HG03442 (cell line): ENCODE data around the gene DHX35.
"Not testable (repeated sequence)": the region's sequence is repeated elsewhere in the genome, so short reads cannot be mapped to it uniquely, and the experiment has no call there.

Experiments used
- ATAC-seq: cut with Tn5 transposase; IDR thresholded peaks from one replicate; pipeline ENCODE4 v1.9.1; 2021; ENCODE audit warnings: mild to moderate bottlenecking, moderate library complexity; ENCODE audit not compliant: unreplicated experiment

DHX35 gene

GRCh38 chr20:38975539-38976120, 13.5 kb downstream of the DHX35 start:
- ATAC-seq = no peak

GRCh38 chr20:38979434-38979833, 17.3 kb downstream of the DHX35 start:
- ATAC-seq = no peak

- ATAC-seq = no peak
Measured at GRCh38 chr20:38979842-38980241, 17.7 kb downstream of the DHX35 start.

GRCh38 chr20:38982291-38982690, 20.1 kb downstream of the DHX35 start:
- no peak for ATAC-seq

GRCh38 chr20:38985060-38985459, 22.9 kb downstream of the DHX35 start:
- no peak for ATAC-seq

- no peak for ATAC-seq
Measured at GRCh38 chr20:38985603-38986170, 23.5 kb downstream of the DHX35 start.

- ATAC-seq = no peak
Measured at GRCh38 chr20:38986663-38987062, 24.5 kb downstream of the DHX35 start.

GRCh38 chr20:38987777-38988176, 25.6 kb downstream of the DHX35 start:
- peak; percentile 67 for ATAC-seq

GRCh38 chr20:38990728-38991127, 28.6 kb downstream of the DHX35 start:
- no peak for ATAC-seq

GRCh38 chr20:38991814-38992704, 29.9 kb downstream of the DHX35 start:
- ATAC-seq = no peak

- ATAC-seq = no peak
Measured at GRCh38 chr20:38995536-38996044, 33.4 kb downstream of the DHX35 start.

- not testable (repeated sequence) for ATAC-seq
Measured at GRCh38 chr20:38996866-38997265, 34.7 kb downstream of the DHX35 start.

- peak; percentile 92 for ATAC-seq
Measured at GRCh38 chr20:38997622-38998021, 35.5 kb downstream of the DHX35 start.

- ATAC-seq = no peak
Measured at GRCh38 chr20:38999217-38999616, 37.1 kb downstream of the DHX35 start.

GRCh38 chr20:38999965-39000910, 38.1 kb downstream of the DHX35 start:
- ATAC-seq = no peak

GRCh38 chr20:39004508-39004907, 42.4 kb downstream of the DHX35 start:
- no peak for ATAC-seq

GRCh38 chr20:39009348-39009747, 47.2 kb downstream of the DHX35 start:
- ATAC-seq = no peak

- ATAC-seq = no peak
Measured at GRCh38 chr20:39010496-39010895, 48.4 kb downstream of the DHX35 start.

- ATAC-seq = no peak
Measured at GRCh38 chr20:39013662-39014109, 51.5 kb downstream of the DHX35 start.

- no peak for ATAC-seq
Measured at GRCh38 chr20:39016041-39016440, 53.9 kb downstream of the DHX35 start.

- no peak for ATAC-seq
Measured at GRCh38 chr20:39016506-39016905, 54.4 kb downstream of the DHX35 start.
